Stimulated activated CD4-positive, alpha-beta T cell treated with anti-CD3 and anti-CD28 coated beads, Interleukin-1b, Interleukin-23, amount 100 ng/mL, for 48 hours (primary cell): ENCODE data around the gene LMX1B.
"Not testable (repeated sequence)": the region's sequence is repeated elsewhere in the genome, so short reads cannot be mapped to it uniquely, and the experiment has no call there.

Experiments used
- DNase-seq: peaks from one replicate; pipeline ENCODE4 v3.0.0-alpha.2; 2020

Gene LMX1B

DNA sequence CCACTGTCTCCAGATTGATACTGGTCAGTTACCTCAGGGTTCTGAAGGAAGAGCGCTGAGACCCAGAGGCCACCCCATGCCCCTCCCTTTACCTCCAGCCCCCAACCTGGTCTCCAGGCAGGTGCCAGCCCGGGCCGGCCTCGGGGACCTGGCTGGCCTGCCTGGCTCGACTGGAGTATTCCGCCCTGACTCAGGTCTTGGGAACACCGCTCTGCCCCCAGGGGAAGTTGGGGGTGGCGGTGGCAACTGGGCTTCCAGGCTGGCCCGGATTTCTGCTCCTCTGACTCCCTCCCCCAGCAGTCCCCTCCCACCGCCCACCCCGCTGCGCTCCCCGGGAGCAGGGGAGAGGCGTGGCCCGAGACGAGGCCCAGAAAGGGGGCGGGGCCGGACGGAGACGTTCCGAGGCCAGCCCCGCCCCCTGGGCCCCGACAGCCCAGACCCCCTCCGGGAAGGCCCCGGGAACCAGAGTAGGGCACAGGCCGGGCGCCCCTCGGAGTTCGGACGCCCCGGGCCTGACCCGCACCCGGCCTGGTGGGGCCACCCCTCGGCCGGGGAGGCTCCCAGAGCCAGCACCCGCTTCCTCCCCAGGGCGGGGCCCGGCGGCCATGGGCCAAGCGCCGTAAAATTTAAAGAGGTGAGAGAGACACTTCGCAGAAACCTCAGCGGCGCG lies 108.7 kb downstream of the LMX1B start:
- peak; percentile 87 for DNase-seq

- DNase-seq = peak; percentile 76
These were observed 109.4 kb downstream of the LMX1B start for GRCh38 chr9:126722922-126723806.

DNA sequence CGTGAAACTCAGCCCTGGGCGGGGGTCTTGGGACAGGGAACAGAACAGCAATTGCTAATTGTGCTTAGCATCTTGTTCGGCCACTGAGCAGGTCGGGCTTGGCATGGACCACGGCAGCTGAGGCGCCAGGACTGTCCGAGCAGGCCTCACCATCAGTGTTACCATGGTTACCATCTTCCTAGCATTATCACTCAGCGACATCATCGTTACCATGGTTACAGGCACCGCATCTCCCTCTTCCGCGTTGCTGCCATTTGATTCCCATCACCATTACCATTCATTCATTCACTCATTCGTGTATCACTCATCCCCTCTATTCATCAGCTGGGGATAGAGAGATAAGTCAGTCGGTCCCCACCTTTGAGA lies 110.1 kb downstream of the LMX1B start:
- DNase-seq = no peak

DNA sequence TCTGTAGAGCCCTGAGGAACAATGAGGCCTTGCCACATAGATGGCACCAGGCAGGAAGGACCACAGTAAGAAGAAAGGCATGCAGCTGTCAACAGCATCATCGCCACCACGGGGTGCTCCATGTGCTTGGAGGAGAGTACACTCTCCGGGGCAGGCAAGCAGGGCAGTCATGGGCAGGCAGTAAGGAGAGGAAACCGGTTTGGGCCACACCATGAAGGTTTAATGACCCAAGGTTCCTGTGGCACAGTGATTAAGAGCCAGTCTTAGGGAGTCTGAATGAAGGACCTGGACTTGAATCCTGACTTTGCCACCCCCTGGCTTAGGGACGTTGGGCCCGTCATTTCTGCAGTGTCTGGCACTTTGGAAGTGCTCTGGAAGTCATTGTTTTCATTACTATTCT lies 110.5 kb downstream of the LMX1B start:
- no peak for DNase-seq

GRCh38 chr9:126725485-126725884 lies 111.8 kb downstream of the LMX1B start:
- DNase-seq = not testable (repeated sequence)

DNA sequence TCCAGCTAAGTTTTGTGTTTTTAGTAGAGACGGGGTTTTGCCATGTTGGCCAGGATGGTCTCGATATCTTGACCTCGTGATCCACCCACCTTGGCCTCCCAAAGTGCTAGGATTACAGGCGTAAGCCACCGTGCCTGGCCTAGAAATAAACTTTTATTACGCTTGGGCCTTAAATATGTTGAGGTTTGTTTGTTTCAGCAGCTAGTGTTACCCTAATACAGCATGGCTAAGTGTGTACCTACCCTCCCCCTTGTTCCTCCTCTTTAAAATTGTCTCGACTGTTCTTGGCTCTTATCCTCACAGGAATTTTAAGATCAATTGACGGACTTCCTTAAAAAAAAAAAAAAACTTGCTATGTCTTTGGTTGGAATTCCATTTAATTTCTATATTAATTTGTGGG lies 114.5 kb downstream of the LMX1B start:
- not testable (repeated sequence) for DNase-seq

DNA sequence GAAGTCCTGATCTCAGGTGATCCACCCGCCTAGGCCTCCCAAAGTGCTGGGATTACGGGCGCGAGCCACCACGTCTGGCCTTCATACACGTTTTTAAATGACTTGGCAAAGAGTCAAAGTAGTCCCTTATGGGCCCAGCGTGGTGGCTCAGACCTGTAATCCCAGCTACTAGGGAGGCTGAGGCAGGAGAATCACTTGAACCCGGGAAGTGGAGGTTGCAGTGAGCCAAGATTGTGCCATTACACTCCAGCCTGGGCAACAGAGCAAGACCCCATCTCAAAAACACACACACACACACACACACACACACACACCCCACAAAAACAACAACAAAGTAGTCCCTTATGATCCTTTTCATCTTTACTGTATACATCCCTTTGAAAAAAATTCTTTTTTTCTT lies 116.9 kb downstream of the LMX1B start:
- not testable (repeated sequence) for DNase-seq

- no peak for DNase-seq
These were observed 119.3 kb downstream of the LMX1B start for GRCh38 chr9:126733005-126733404.

GRCh38 chr9:126734877-126735276 lies 121.1 kb downstream of the LMX1B start:
- no peak for DNase-seq

DNA sequence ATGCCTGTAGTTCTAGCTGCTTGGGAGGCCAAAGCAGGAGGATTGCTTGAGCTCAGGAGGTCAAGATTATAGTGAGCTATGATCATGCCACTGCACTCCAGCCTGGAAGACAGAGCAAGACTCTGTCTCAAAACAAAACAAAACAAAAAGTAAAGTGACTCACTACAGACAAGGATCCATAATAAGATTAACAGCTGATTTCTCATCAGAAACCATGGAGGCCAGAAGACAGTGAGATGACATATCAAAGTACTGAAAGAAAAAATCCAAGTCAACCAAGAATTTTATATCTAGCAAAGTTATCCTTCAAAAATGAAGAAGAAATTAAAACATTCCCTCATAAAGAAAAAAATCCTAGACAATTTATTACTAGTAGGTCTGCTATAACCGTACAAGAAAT lies 121.8 kb downstream of the LMX1B start:
- DNase-seq = no peak

- no peak for DNase-seq
These were observed 124.8 kb downstream of the LMX1B start for GRCh38 chr9:126738553-126738952.

GRCh38 chr9:126743041-126743440 lies 129.3 kb downstream of the LMX1B start:
- DNase-seq = no peak

- DNase-seq = no peak
These were observed 132.1 kb downstream of the LMX1B start for GRCh38 chr9:126745574-126746411.
